Lower leg skin (tissue), 4 donors: ENCODE data around the gene SEZ6. TPM values are rescaled to one million over a fixed set of nuclear protein-coding genes. Genes with fewer than 3 reads are reported as not detected.

Source experiments
- DNase-seq, 2 donors: peaks; one replicate each; pipeline ENCODE4 v3.0.0-alpha.2; 2019; ENCODE audit warnings: low spot score in 2 of 2
- H3K4me3 ChIP-seq: fragments of 200-600 bp; sonication (generic); 2 replicates; pipeline ENCODE4 v1.5.1; 2017; ENCODE audit warnings: mild to moderate bottlenecking, low read depth; ENCODE audit not compliant: poor library complexity, severe bottlenecking
- CTCF ChIP-seq, 3 donors: fragments of 450-650 bp; IDR thresholded peaks; one replicate each; pipeline ENCODE4 v1.5.1; 2016; ENCODE audit warnings: antibody characterized with exemption in 3 of 3, mild to moderate bottlenecking in 3 of 3, moderate library complexity in 2 of 3
- POLR2A ChIP-seq, 2 donors: fragments of 450-650 bp; IDR thresholded peaks; one replicate each; pipeline ENCODE4 v1.6.1; 2016 to 2017; ENCODE audit warnings: antibody characterized with exemption in 2 of 2, mild to moderate bottlenecking in 1 of 2, moderate library complexity in 1 of 2
- WGBS, 2 donors: methylation state at CpG; one replicate each; pipeline ENCODE4 v1.1.5; 2018; 5-methylcytosine and 5-hydroxymethylcytosine counted together
- intact Hi-C: fragments of 100-400 bp; cut with DNase I; formaldehyde crosslinking; loops from one replicate; pipeline ENCODE4 v1.15.0; 2023; ENCODE audit warnings: low total_unique reads
- total RNA-seq, 4 donors: library from RNA; depleted of rRNA; stranded (reverse); fragments of >200 nt; gene quantifications; one replicate each; pipeline ENCODE4 v1.1.0, GENCODE V29; 2016

SEZ6 gene
- total RNA-seq, 4 donors from 2014 or later: not detected

GRCh38 chr17:29042679-29043538, 37.1 kb upstream of the SEZ6 start, which contains the start of gene PIPOX:
Gene PIPOX, plus strand, starts transcription at chr17:29043141. Its CDS starts 85 bp downstream, at chr17:29043226.
- DNase-seq: no peak
- TF ChIP-seq CTCF (IDR thresholded peaks at IDR 0.05): no peak
- no peak for TF ChIP-seq POLR2A (IDR thresholded peaks at IDR 0.05)
- 45 to 46% methylated on average over 13 of the region's 13 CpGs for WGBS, 2 donors
- H3K4me3 ChIP-seq: no peak within 1 kb of the TSS
- intact Hi-C loops: no loop called here

GRCh38 chr17:29042026-29042678, 36.3 kb upstream of the SEZ6 start:
- intact Hi-C loops: no loop called here
- DNase-seq: no peak
- H3K4me3 ChIP-seq: no peak overlapping the region

GRCh38 chr17:29041571-29041970, 35.7 kb upstream of the SEZ6 start:
- 86 to 91% methylated on average over 6 of the region's 6 CpGs for WGBS, 2 donors
- H3K4me3 ChIP-seq: no peak overlapping the region
- TF ChIP-seq CTCF (IDR thresholded peaks at IDR 0.05) (no peak), POLR2A (IDR thresholded peaks at IDR 0.05) (no peak)
- DNase-seq: no peak
- intact Hi-C loops: no loop called here

More at GRCh38 chr17:29042026-29042678, 36.3 kb upstream of the SEZ6 start:
- 77 to 78% methylated on average over 11 of the region's 11 CpGs for WGBS, 2 donors
- TF ChIP-seq CTCF (IDR thresholded peaks at IDR 0.05): no peak
- TF ChIP-seq POLR2A (IDR thresholded peaks at IDR 0.05): no peak

GRCh38 chr17:29041091-29041490, 35.3 kb upstream of the SEZ6 start:
- no peak for DNase-seq
- TF ChIP-seq POLR2A (IDR thresholded peaks at IDR 0.05): no peak
- TF ChIP-seq CTCF (IDR thresholded peaks at IDR 0.05): no peak
- intact Hi-C loops: no loop called here
- WGBS, 2 donors: 100% methylated on average over 2 of the region's 2 CpGs
- no peak overlapping the region for H3K4me3 ChIP-seq

- no peak for DNase-seq
- intact Hi-C loops: no loop called here
- no peak overlapping the region for H3K4me3 ChIP-seq
- WGBS, 2 donors: 79 to 87% methylated on average over 13 of the region's 13 CpGs
- TF ChIP-seq CTCF (IDR thresholded peaks at IDR 0.05) (no peak), POLR2A (IDR thresholded peaks at IDR 0.05) (no peak)
Measured at GRCh38 chr17:29039764-29040598, 34.1 kb upstream of the SEZ6 start.
